ENCODE data around the gene MTCL1.

GRCh38 chr18:8825729-8826375 is 120.5 kb downstream of the MTCL1 start:
- TF ChIP-seq USF2 (IDR thresholded peaks at IDR 0.05; ENCODE audit: borderline replicate concordance, low read depth, low read length) = no peak
- no peak for TF ChIP-seq EZH2 (IDR thresholded peaks at IDR 0.05; ENCODE audit: borderline replicate concordance, control insufficient read depth, low read depth, low read length)
- TF ChIP-seq POLR2A (IDR thresholded peaks at IDR 0.05; ENCODE audit: low read depth, low read length) = no peak
- TF ChIP-seq CTCF (IDR thresholded peaks at IDR 0.05 in 2 of 3, conservative IDR thresholded peaks at IDR 0.05 in 1 of 3; ENCODE audit: control insufficient read depth in 2 of 3, extremely low read depth in 1 of 3, insufficient read depth in 1 of 3, low read depth in 3 of 3, low read length in 3 of 3) = no peak
- no peak for TF ChIP-seq SIN3A (IDR thresholded peaks at IDR 0.05; ENCODE audit: low read depth, low read length)
- TF ChIP-seq RCOR1 (conservative IDR thresholded peaks at IDR 0.05; ENCODE audit: low read depth, low read length) = no peak
- TF ChIP-seq LARP7 (IDR thresholded peaks at IDR 0.05) = no peak
- TF ChIP-seq MXI1 (IDR thresholded peaks at IDR 0.05; ENCODE audit: low read depth, low read length) = no peak
- TF ChIP-seq EGR1 (IDR thresholded peaks at IDR 0.05; ENCODE audit: borderline replicate concordance in 1 of 2, low read depth in 2 of 2, low read length in 2 of 2) = no peak
- no peak for TF ChIP-seq ATF7 (IDR thresholded peaks at IDR 0.05; ENCODE audit: low read depth)
- no peak for TF ChIP-seq RB1 (IDR thresholded peaks at IDR 0.05; ENCODE audit: borderline replicate concordance)

Data from GM12878 (cell line).